DND-41 (cell line): ENCODE data around the gene ZBTB37.

Experiments
- ATAC-seq: fragments of 200-7000 bp; cut with Tn5 transposase; 3 replicates; pipeline ENCODE4 v1.9.1; 2021; ENCODE audit warnings: low read depth; ENCODE audit not compliant: insufficient read depth
- DNase-seq: peaks from one replicate; pipeline ENCODE4 v3.0.0-alpha.2; 2020
- H2AFZ ChIP-seq: 2 replicates; pipeline ENCODE4 v1.6.0; 2012; ENCODE audit warnings: low read depth, low read length
- H3K27ac ChIP-seq: 2 replicates; pipeline ENCODE4 v1.5.1; 2012; ENCODE audit warnings: low read length, inconsistent platforms
- H3K27me3 ChIP-seq: fragments of 200-600 bp; sonication (generic); 2 replicates; pipeline ENCODE4 v1.6.0; 2012; ENCODE audit warnings: low read length, mild to moderate bottlenecking, inconsistent platforms; ENCODE audit not compliant: insufficient read depth, poor library complexity
- H3K36me3 ChIP-seq: 2 replicates; pipeline ENCODE4 v1.5.1; 2012; ENCODE audit warnings: low read length, inconsistent platforms; ENCODE audit not compliant: insufficient read depth
- H3K4me1 ChIP-seq: 2 replicates; pipeline ENCODE4 v1.5.1; 2012; ENCODE audit warnings: mild to moderate bottlenecking, low read length; ENCODE audit not compliant: insufficient read depth
- H3K4me2 ChIP-seq: 2 replicates; pipeline ENCODE4 v1.6.0; 2012; ENCODE audit warnings: mild to moderate bottlenecking, moderate library complexity, low read length, inconsistent platforms; ENCODE audit not compliant: insufficient read depth
- H3K4me3 ChIP-seq, 2 experiments: fragments of 200-600 bp in 1 of 2; shearing (Covaris generic) in 1 of 2; 2 replicates each; pipeline ENCODE4 v1.5.1; 2012 to 2016; ENCODE audit warnings: inconsistent platforms in 2 of 2, low read length in 2 of 2, mild to moderate bottlenecking in 2 of 2, low read depth in 1 of 2, moderate library complexity in 1 of 2
- H3K79me2 ChIP-seq: 2 replicates; pipeline ENCODE4 v1.6.0; 2012; ENCODE audit warnings: low read length, inconsistent platforms; ENCODE audit not compliant: insufficient read depth
- H3K9ac ChIP-seq: 2 replicates; pipeline ENCODE4 v1.6.0; 2012; ENCODE audit warnings: low read depth, mild to moderate bottlenecking, inconsistent platforms, low read length, moderate library complexity
- H3K9me3 ChIP-seq: 2 replicates; pipeline ENCODE4 v1.5.1; 2012; ENCODE audit warnings: low read length, moderate library complexity, mild to moderate bottlenecking, inconsistent platforms; ENCODE audit not compliant: insufficient read depth, severe bottlenecking
- H4K20me1 ChIP-seq: 2 replicates; pipeline ENCODE4 v1.6.0; 2012; ENCODE audit warnings: low read length; ENCODE audit not compliant: insufficient read depth
- CTCF ChIP-seq: IDR thresholded peaks from 2 replicates; pipeline ENCODE4 v1.5.1; 2012; ENCODE audit warnings: borderline replicate concordance, low read length, moderate library complexity, mild to moderate bottlenecking; ENCODE audit not compliant: poor library complexity, severe bottlenecking; ENCODE audit errors: extremely low read depth
- EZH2 ChIP-seq: IDR thresholded peaks from 3 replicates; pipeline ENCODE4 v1.6.1; 2012; ENCODE audit warnings: borderline replicate concordance, low read depth, mild to moderate bottlenecking, moderate library complexity, low read length, inconsistent platforms; ENCODE audit not compliant: severe bottlenecking

The ZBTB37 gene

GRCh38 chr1:173893611-173894010 is 25.4 kb downstream of the ZBTB37 start:
- Histone ChIP-seq H3K27ac (no peak overlapping the region), H3K36me3 (peaks cover 2% of the 10 kb centered on the region; the same call in 1 of the 2 replicates), H3K4me1 (no peaks in the 10 kb centered on the region), H3K9ac (no peak overlapping the region), H3K4me2 (no peak overlapping the region), H2AFZ (no peak overlapping the region), H4K20me1 (no peaks in the 10 kb centered on the region), H3K4me3 (no peak overlapping the region), H3K79me2 (no peaks in the 10 kb centered on the region), H3K9me3 (no peaks in the 10 kb centered on the region), H3K27me3 (no peaks in the 10 kb centered on the region)
- DNase-seq, result no peak
- no peak for ATAC-seq
- TF ChIP-seq CTCF, result no peak
- no peak for TF ChIP-seq EZH2

GRCh38 chr1:173894189-173894588 is 26.0 kb downstream of the ZBTB37 start:
- no peaks in the 10 kb centered on the region for H4K20me1 ChIP-seq
- TF ChIP-seq CTCF (no peak), EZH2 (no peak)
- no peak overlapping the region for H3K4me2 ChIP-seq
- no peak overlapping the region for H3K9ac ChIP-seq
- DNase-seq, result no peak
- no peaks in the 10 kb centered on the region for H3K4me1 ChIP-seq
- H3K79me2 ChIP-seq, result no peaks in the 10 kb centered on the region
- no peak overlapping the region for H2AFZ ChIP-seq
- no peak overlapping the region for H3K4me3 ChIP-seq
- H3K27ac ChIP-seq, result no peak overlapping the region
- ATAC-seq, result no peak
- no peaks in the 10 kb centered on the region for H3K27me3 ChIP-seq
- H3K9me3 ChIP-seq, result no peaks in the 10 kb centered on the region
- peaks cover 1% of the 10 kb centered on the region; the same call in 1 of the 2 replicates for H3K36me3 ChIP-seq

GRCh38 chr1:173900427-173900826 is 32.2 kb downstream of the ZBTB37 start:
- H2AFZ ChIP-seq, result no peak overlapping the region
- no peaks in the 10 kb centered on the region for H3K79me2 ChIP-seq
- DNase-seq, result no peak
- H3K27me3 ChIP-seq, result no peaks in the 10 kb centered on the region
- no peak overlapping the region for H3K9ac ChIP-seq
- H3K36me3 ChIP-seq, result no peaks in the 10 kb centered on the region
- no peak overlapping the region for H3K27ac ChIP-seq
- no peak for ATAC-seq
- no peak overlapping the region for H3K4me3 ChIP-seq
- no peaks in the 10 kb centered on the region for H3K4me1 ChIP-seq
- H3K9me3 ChIP-seq, result no peaks in the 10 kb centered on the region
- no peak for TF ChIP-seq CTCF
- no peak for TF ChIP-seq EZH2
- no peak overlapping the region for H3K4me2 ChIP-seq
- H4K20me1 ChIP-seq, result no peaks in the 10 kb centered on the region

- H3K4me3 ChIP-seq, result no peak overlapping the region
- TF ChIP-seq EZH2 (no peak), CTCF (no peak)
- no peaks in the 10 kb centered on the region for H3K4me1 ChIP-seq
- H3K79me2 ChIP-seq, result no peaks in the 10 kb centered on the region
- ATAC-seq, result no peak
- H2AFZ ChIP-seq, result no peak overlapping the region
- no peak overlapping the region for H3K9ac ChIP-seq
- no peak overlapping the region for H3K4me2 ChIP-seq
- H4K20me1 ChIP-seq, result no peaks in the 10 kb centered on the region
- H3K27me3 ChIP-seq, result no peaks in the 10 kb centered on the region
- no peaks in the 10 kb centered on the region for H3K9me3 ChIP-seq
- no peak overlapping the region for H3K27ac ChIP-seq
- no peaks in the 10 kb centered on the region for H3K36me3 ChIP-seq
- DNase-seq, result no peak
Measured at GRCh38 chr1:173900992-173901391, 32.8 kb downstream of the ZBTB37 start.
